ENCODE results near the gene TAS2R5. TPM values are rescaled to one million over a fixed set of nuclear protein-coding genes. Genes with fewer than 3 reads are reported as not detected.
A peak's percentile ranks its signal among the peaks of the same experiment; 100 is the strongest.
"Not testable (repeated sequence)": the region's sequence is repeated elsewhere in the genome, so short reads cannot be mapped to it uniquely, and the experiment has no call there.

Gene TAS2R5
- total RNA-seq, 4 donors from 2014 or later = 0.47 to 3.4 (median 0.98) TPM; not detected in 1

DNA sequence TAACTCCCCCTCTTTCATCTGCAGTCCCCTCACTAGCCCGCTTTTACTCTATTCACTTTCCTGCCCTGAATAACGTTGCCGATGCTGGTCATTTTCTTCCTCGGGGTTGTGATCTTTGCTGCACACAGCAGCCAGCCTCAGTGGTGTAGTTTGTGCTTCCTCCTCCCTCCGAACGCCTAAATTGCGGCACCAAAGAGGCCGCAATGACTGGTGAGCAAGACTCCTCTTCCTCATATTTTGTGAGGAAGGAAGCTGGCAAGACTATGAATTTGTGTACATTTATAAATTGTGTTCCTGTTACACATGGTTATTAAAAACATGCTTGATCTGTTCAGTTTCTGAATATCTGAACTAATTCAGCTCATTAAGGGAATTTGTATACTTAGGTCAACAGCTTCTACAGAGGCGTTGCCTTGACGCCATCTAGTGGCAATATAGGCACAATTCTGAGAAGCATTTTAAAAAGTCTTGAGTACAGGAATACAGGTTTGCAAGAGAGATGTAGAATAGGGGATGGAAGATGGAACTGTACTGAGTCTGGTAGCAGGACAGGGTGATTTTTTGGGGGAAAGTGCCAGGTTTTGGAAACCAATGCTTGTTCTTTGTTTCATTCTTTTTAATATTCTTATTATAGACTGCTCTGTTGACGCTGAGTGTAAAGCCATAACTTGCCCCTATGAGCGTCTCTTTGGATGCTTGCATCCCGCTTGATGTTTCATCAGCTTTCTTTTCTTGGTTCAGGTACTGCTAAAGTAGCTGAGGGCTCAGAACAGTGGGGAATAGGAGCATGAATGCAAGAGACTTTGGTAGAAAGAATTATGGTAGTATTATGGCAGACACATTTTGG, 4.1 kb upstream of the TAS2R5 start:
- in situ Hi-C loops (cut with MboI; ENCODE audit: low sequenced_read_pairs in 4 of 4) = no loop called here
- Histone ChIP-seq H3K4me1 (no peaks in the 10 kb centered on the region), H3K27ac (no peak overlapping the region), H3K36me3 (no peaks in the 10 kb centered on the region), H3K9me3 (no peaks in the 10 kb centered on the region), H3K27me3 (no peaks in the 10 kb centered on the region), H3K4me3 (no peak overlapping the region)
- DNase-seq = no peak
- intact Hi-C loops (cut with DNase I; ENCODE audit: low total_unique reads) = no loop called here
- no peak for ATAC-seq
- TF ChIP-seq POLR2A (IDR thresholded peaks at IDR 0.05) = no peak
- TF ChIP-seq, protein P1, sequence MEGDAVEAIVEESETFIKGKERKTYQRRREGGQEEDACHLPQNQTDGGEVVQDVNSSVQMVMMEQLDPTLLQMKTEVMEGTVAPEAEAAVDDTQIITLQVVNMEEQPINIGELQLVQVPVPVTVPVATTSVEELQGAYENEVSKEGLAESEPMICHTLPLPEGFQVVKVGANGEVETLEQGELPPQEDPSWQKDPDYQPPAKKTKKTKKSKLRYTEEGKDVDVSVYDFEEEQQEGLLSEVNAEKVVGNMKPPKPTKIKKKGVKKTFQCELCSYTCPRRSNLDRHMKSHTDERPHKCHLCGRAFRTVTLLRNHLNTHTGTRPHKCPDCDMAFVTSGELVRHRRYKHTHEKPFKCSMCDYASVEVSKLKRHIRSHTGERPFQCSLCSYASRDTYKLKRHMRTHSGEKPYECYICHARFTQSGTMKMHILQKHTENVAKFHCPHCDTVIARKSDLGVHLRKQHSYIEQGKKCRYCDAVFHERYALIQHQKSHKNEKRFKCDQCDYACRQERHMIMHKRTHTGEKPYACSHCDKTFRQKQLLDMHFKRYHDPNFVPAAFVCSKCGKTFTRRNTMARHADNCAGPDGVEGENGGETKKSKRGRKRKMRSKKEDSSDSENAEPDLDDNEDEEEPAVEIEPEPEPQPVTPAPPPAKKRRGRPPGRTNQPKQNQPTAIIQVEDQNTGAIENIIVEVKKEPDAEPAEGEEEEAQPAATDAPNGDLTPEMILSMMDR (IDR thresholded peaks at IDR 0.05 in 4 of 5, conservative IDR thresholded peaks at IDR 0.05 in 1 of 5) = peak in 4 of 5 experiments; percentile 27 to 64 (median 38)

GRCh38 chr7:141788296-141788695, 1.7 kb upstream of the TAS2R5 start:
- TF ChIP-seq, protein P1 (IDR thresholded peaks at IDR 0.05 in 4 of 5, conservative IDR thresholded peaks at IDR 0.05 in 1 of 5) = no peak
- no peak for TF ChIP-seq POLR2A (IDR thresholded peaks at IDR 0.05)
- H3K4me1 ChIP-seq = no peaks in the 10 kb centered on the region
- no peaks in the 10 kb centered on the region for H3K9me3 ChIP-seq
- H3K27ac ChIP-seq = no peak overlapping the region
- H3K4me3 ChIP-seq = no peak overlapping the region
- ATAC-seq (no peak), DNase-seq (no peak)
- intact Hi-C loops (cut with DNase I; ENCODE audit: low total_unique reads) = no loop called here
- no peaks in the 10 kb centered on the region for H3K27me3 ChIP-seq
- no peaks in the 10 kb centered on the region for H3K36me3 ChIP-seq
- in situ Hi-C loops (cut with MboI; ENCODE audit: low sequenced_read_pairs in 4 of 4) = no loop called here

DNA sequence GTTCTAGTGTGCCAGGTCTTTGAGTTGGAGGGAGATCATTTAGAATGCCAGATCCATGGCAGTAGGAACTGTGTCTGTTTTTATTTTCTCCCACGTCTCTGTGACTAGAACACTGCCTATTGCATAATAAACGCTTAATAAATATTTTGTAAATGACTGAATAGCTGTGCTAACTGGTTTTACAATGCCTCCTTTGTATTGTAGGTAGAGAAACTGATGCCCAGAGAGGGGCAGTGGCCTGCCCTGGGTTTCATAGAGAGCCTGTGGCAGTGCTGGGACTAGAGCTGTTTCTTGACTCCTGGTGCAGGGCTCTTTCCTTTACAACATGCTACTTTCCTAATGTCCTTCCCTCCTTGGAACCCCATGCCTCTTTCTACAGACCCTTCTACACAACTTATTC, 2.5 kb downstream of the TAS2R5 start:
- intact Hi-C loops (cut with DNase I; ENCODE audit: low total_unique reads) = no loop called here
- no peaks in the 10 kb centered on the region for H3K4me1 ChIP-seq
- in situ Hi-C loops (cut with MboI; ENCODE audit: low sequenced_read_pairs in 4 of 4) = no loop called here
- no peaks in the 10 kb centered on the region for H3K27me3 ChIP-seq
- TF ChIP-seq, protein P1 (IDR thresholded peaks at IDR 0.05 in 4 of 5, conservative IDR thresholded peaks at IDR 0.05 in 1 of 5) = no peak
- ATAC-seq = no peak
- H3K9me3 ChIP-seq = no peaks in the 10 kb centered on the region
- no peak for DNase-seq
- no peak overlapping the region for H3K4me3 ChIP-seq
- no peak overlapping the region for H3K27ac ChIP-seq
- no peaks in the 10 kb centered on the region for H3K36me3 ChIP-seq

GRCh38 chr7:141820067-141820466, 30.1 kb downstream of the TAS2R5 start:
- H3K27me3 ChIP-seq = no peaks in the 10 kb centered on the region
- no peaks in the 10 kb centered on the region for H3K4me1 ChIP-seq
- TF ChIP-seq, protein P1 (IDR thresholded peaks at IDR 0.05 in 4 of 5, conservative IDR thresholded peaks at IDR 0.05 in 1 of 5) = no peak
- TF ChIP-seq POLR2A (IDR thresholded peaks at IDR 0.05) = no peak
- ATAC-seq (no peak), DNase-seq (no peak)
- H3K9me3 ChIP-seq = peaks cover 0 to 17% (median 0%) of the 10 kb centered on the region in 3 donors
- H3K36me3 ChIP-seq = no peaks in the 10 kb centered on the region
- no peak overlapping the region for H3K27ac ChIP-seq
- H3K4me3 ChIP-seq = no peak overlapping the region
- in situ Hi-C loops (cut with MboI; ENCODE audit: low sequenced_read_pairs in 4 of 4) = no loop called here
- intact Hi-C loops (cut with DNase I; ENCODE audit: low total_unique reads) = no loop called here

DNA sequence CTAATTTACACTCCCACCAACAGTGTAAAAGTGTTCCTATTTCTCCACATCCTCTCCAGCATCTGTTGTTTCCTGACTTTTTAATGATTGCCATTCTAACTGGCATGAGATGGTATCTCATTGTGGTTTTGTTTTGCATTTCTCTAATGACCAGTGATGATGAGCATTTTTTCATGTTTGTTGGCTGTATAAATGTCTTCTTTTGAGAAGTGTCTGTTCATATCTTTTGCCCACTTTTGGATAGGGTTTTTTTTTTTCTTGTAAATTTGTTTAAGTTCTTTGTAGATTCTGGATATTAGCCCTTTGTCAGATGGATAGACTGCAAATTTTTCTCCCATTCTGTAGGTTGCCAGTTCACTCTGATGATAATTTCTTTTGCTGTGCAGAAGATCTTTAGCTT, 32.4 kb downstream of the TAS2R5 start:
- in situ Hi-C loops (cut with MboI; ENCODE audit: low sequenced_read_pairs in 4 of 4); H3K27ac ChIP-seq; intact Hi-C loops (cut with DNase I; ENCODE audit: low total_unique reads); H3K4me3 ChIP-seq; ATAC-seq; H3K4me1 ChIP-seq; DNase-seq; H3K36me3 ChIP-seq; H3K27me3 ChIP-seq: not testable (repeated sequence)
- peaks cover 0 to 17% (median 0%) of the 10 kb centered on the region in 3 donors for H3K9me3 ChIP-seq
